ENCODE measurements around the gene SAMD5. TPM values are rescaled to one million over a fixed set of nuclear protein-coding genes. Genes with fewer than 3 reads are reported as not detected.

The SAMD5 gene
- total and polyA plus RNA-seq, 9 of the 15 experiments (the other 6 are each of a cell fraction or from before 2014, with no cell fraction given) = 0.15 to 0.91 (median 0.55) TPM

GRCh38 chr6:147578883-147579282 is 70.4 kb downstream of the SAMD5 start (continued):
- no peak for TF ChIP-seq AFF1 (IDR thresholded peaks at IDR 0.05; ENCODE audit: low read depth in 1 of 2, partially characterized antibody in 2 of 2)
- TF ChIP-seq FOXO4 (CRISPR knock-in tag; IDR thresholded peaks at IDR 0.05) = no peak
- no peak for TF ChIP-seq PHF8 (IDR thresholded peaks at IDR 0.05; ENCODE audit: borderline replicate concordance, low read length)
- no peak for TF ChIP-seq MAFK (IDR thresholded peaks at IDR 0.05; ENCODE audit: low read length)
- TF ChIP-seq CAMTA2 (CRISPR knock-in tag; conservative IDR thresholded peaks at IDR 0.05) = no peak
- no peak for TF ChIP-seq SRSF1 (IDR thresholded peaks at IDR 0.05; ENCODE audit: low read depth, low read length)
- TF ChIP-seq HOXB6 (CRISPR knock-in tag; IDR thresholded peaks at IDR 0.05; ENCODE audit: borderline replicate concordance) = no peak
- no peak for TF ChIP-seq HNRNPUL1 (IDR thresholded peaks at IDR 0.05; ENCODE audit: low read length)
- no peak for TF ChIP-seq ZC3H4 (CRISPR knock-in tag; IDR thresholded peaks at IDR 0.05; ENCODE audit: borderline replicate concordance)

All from K562 (cell line).